ENCODE data around the gene RASL10B.
"Not testable (repeated sequence)": the region's sequence is repeated elsewhere in the genome, so short reads cannot be mapped to it uniquely, and the experiment has no call there.

DNA sequence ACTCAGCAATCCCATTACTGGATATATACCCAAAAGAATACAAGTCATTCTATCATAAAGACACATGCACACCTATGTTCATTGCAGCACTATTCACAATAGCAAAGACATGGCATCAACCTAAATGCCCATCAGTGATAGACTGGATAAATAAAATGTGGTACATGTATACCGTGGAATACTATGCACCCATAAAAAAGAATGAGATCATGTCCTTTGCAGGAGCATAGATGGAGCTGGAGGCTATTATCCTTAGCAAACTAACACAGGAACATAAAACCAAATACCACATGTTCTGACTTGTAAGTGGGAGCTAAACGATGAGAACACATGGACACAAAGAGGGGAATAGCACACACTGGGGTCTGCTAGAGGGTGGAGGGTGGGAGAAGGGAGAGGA is 28.1 kb upstream of the RASL10B start:
- TF ChIP-seq, protein P1, sequence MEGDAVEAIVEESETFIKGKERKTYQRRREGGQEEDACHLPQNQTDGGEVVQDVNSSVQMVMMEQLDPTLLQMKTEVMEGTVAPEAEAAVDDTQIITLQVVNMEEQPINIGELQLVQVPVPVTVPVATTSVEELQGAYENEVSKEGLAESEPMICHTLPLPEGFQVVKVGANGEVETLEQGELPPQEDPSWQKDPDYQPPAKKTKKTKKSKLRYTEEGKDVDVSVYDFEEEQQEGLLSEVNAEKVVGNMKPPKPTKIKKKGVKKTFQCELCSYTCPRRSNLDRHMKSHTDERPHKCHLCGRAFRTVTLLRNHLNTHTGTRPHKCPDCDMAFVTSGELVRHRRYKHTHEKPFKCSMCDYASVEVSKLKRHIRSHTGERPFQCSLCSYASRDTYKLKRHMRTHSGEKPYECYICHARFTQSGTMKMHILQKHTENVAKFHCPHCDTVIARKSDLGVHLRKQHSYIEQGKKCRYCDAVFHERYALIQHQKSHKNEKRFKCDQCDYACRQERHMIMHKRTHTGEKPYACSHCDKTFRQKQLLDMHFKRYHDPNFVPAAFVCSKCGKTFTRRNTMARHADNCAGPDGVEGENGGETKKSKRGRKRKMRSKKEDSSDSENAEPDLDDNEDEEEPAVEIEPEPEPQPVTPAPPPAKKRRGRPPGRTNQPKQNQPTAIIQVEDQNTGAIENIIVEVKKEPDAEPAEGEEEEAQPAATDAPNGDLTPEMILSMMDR (IDR thresholded peaks at IDR 0.05) = not testable (repeated sequence)
- not testable (repeated sequence) for TF ChIP-seq EZH2 (IDR thresholded peaks at IDR 0.05)

All from neural progenitor cell (in vitro differentiated cells).